GM12864 (cell line): Measurements from ENCODE around the gene NAA25.
"Not testable (repeated sequence)": the region's sequence is repeated elsewhere in the genome, so short reads cannot be mapped to it uniquely, and the experiment has no call there.

Experiments
- DNase-seq: peaks from one replicate; pipeline ENCODE4 v3.0.0-alpha.2; 2011; ENCODE audit warnings: low read depth
- H3K4me3 ChIP-seq: 2 replicates; pipeline ENCODE4 v1.5.1; 2011; ENCODE audit warnings: mild to moderate bottlenecking, low read depth, low read length, control low read depth
- CTCF ChIP-seq: IDR thresholded peaks from 2 replicates; pipeline ENCODE4 v1.5.1; 2011; ENCODE audit warnings: low read depth, mild to moderate bottlenecking, moderate library complexity, low read length, control low read depth, inconsistent platforms; ENCODE audit errors: missing control alignments

The NAA25 gene

GRCh38 chr12:112116232-112117060, 7.9 kb upstream of the NAA25 start:
- TF ChIP-seq CTCF: no peak
- H3K4me3 ChIP-seq: no peak overlapping the region
- no peak for DNase-seq

GRCh38 chr12:112115259-112116045, 6.9 kb upstream of the NAA25 start:
- TF ChIP-seq CTCF: no peak
- no peak overlapping the region for H3K4me3 ChIP-seq
- no peak for DNase-seq

- TF ChIP-seq CTCF: no peak
- DNase-seq: no peak
- no peak overlapping the region for H3K4me3 ChIP-seq
Measured at GRCh38 chr12:112112409-112113133, 4.0 kb upstream of the NAA25 start.

GRCh38 chr12:112111931-112112330, 3.3 kb upstream of the NAA25 start:
- no peak overlapping the region for H3K4me3 ChIP-seq
- DNase-seq: no peak
- no peak for TF ChIP-seq CTCF

- DNase-seq, H3K4me3 ChIP-seq: not testable (repeated sequence)
Measured at GRCh38 chr12:112110787-112111662, 2.4 kb upstream of the NAA25 start.

GRCh38 chr12:112107306-112108201, 1.0 kb downstream of the NAA25 start:
- no peak for TF ChIP-seq CTCF
- DNase-seq: no peak
- H3K4me3 ChIP-seq: peak overlapping the region; percentile 76
